ENCODE measurements around the gene SMIM1.
"Not testable (repeated sequence)": the region's sequence is repeated elsewhere in the genome, so short reads cannot be mapped to it uniquely, and the experiment has no call there.

SMIM1 gene

DNA sequence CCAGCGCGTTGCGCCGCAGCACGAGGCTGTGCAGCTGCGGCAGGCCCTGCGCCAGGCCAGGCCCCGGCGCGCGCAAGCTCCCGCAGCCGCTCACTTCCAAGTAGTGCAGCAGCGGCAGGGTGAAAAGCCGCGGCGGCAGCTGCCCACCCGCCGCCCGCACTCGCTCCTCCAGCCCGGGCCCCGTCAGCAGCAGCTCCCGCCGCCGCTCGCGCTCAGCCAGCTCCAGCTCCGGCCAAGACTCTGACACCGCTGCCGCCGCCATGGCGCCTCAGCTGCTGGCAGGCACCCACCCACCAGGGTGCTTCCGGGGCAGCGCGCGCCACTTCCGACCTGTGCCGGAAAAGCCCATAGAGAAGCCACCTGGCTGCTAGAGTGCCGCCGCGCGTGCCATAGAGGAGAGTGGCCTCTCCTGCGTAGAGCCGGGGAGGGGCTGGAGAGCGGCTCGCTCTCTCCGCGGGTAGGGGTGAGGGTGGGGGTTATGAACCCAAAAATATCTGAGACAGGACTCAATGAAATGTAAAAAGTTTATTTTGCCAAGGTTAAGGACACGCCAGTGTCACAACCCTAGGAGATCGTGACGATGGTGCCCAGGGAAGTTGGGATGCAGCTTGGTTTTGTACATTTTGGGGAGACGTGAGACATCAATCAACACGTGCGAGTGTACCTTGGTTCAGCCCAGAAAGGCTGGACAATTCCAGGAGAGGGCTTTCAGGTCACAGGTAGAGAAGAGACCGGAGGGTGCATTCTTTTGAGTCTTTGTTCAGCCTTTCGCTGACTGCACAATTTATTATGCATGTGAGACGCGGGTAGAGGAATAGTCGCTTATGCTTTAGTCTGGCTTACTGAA lies 23.9 kb downstream of the SMIM1 start, which contains the start of gene LRRC47:
LRRC47 (minus strand) TSS at position 284 of the 847 bp plus-strand sequence; CDS start at position 262, 22 bp downstream.
- peak; percentile 74 to 89 for DNase-seq

DNA sequence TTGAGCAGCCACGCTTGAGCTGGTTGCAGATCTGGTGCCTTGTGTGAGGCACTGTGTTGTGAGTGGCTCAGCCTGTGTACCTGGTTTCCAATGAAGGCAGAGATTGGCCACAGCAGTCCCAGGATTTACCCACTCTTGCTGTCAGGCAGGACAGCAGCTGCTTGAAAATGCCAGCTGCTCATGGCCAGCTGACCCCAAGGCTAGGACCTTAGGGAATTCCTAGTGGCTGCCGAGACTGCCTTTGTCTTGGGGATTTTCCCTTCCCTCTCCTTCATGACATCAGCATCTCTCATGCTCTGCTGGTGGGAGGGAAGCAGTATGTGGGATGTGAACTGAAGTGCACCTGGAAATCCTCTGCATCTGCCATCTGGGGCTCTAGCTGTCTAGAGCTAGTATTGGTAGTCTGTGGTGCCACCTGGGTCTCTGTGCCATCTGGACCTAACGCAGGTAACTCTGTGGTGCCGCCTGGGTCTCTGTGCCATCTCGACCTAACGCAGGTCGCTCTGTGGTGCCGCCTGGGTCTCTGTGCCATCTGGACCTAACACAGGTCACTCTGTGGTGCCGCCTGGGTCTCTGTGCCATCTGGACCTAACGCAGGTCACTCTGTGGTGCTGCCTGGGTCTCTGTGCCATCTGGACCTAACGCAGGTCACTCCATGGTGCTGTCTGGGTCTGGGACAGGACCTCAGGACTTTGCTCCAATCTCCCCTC lies 27.6 kb downstream of the SMIM1 start:
- no peak for DNase-seq

DNA sequence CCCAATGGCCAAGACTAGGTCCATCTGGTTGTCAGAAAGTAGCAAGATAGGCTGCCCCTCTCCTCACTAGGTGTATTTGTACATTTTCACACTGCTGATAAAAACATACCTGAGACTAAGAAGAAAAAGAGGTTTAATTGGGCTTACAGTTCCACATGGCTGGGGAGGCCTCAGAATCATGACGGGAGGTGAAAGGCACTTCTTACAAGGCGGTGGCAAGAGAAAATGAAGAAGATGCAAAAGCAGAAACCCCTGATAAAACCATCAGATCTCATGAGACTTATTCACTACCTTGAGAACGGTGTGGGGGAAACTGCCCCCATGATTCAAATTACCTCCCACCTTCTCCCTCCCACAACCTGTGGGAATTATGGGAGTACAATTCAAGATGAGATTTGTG lies 28.2 kb downstream of the SMIM1 start:
- not testable (repeated sequence) for DNase-seq

DNA sequence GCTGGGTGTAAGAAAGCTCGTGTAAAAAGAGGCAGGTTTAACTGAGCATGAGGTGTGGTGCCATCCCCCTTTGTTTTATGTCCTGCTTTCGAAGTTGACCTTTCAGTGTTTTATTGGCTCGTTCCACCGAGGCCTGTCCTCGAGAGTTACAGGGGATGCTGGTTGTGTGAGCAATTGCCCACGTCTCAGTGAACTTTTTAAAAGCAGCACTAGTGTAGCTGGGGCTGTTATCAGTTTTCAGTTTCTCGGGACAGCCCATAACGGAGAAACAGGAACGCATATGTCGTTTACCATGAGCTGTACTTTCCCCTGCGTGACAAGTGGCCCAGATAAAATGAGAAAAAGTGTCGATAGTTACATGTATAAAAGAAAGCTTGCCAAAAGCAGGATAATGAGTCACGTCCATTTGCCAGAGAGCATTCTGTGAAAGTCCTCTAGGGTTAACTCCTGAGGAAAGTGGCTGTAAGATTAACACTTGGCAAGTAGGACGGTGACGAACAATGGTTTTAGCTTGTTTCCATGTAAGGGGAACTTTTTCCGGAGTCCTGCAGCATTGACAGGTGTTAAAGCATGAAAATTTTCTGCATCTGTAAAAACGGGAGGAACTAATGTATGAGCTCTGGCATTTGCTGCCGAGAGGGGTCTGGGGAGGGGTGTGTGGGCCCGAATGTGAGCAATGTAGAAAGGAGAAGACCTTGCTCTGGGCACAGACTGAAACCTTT lies 31.5 kb downstream of the SMIM1 start:
- DNase-seq = no peak

DNA sequence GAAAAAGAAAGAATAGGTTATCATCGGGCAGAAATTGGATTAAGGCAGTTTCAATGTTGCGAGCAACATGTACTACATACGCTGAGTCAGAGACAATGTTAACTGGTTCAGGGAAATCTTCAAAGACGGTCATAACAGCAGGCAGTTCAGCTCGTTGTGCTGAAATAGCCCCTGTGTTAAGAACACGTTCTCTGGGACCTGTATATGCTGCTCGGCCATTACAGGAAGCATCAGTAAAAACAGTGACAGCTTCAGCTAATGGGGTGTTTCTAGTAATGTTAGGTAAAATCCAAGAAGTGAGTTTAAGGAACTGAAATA lies 32.0 kb downstream of the SMIM1 start:
- not testable (repeated sequence) for DNase-seq

DNA sequence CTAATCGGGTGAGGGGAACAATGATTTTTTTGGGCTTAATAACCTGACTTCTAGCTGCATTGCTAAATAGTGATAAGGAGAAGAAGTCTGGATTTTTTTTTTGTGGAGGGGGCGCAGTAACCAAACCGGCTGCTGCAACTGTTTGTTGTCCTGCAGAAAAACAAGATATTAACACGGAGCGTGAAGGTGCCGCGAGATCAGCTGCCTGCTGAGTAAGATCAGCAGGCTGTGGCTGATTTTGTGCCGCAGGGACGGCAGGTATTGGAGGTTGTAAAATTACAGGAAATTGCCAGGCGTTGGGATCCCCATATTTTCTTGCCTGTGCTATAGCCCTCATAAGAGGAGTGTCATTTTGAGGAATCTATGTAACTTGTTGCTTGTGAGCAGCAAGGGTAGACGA lies 32.5 kb downstream of the SMIM1 start:
- no peak for DNase-seq

DNA sequence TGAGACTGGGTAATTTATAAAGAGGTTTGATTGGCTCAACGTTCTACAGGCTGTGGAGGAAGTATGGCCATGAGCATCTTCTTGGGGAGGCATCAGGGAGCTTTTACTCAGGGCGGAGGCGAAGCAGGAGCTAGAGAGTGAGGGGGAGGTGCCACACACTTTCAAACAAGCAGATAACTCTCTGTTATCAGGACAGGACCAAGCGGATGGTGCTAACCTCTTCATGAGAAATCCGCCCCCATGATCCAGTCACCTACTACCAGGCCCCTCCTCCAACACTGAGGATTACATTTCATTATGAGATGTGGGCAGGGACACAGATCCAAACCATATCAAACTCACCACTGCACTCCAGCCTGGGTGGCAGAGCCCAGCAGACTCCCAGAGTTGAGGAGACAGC lies 35.2 kb downstream of the SMIM1 start:
- DNase-seq = no peak

DNA sequence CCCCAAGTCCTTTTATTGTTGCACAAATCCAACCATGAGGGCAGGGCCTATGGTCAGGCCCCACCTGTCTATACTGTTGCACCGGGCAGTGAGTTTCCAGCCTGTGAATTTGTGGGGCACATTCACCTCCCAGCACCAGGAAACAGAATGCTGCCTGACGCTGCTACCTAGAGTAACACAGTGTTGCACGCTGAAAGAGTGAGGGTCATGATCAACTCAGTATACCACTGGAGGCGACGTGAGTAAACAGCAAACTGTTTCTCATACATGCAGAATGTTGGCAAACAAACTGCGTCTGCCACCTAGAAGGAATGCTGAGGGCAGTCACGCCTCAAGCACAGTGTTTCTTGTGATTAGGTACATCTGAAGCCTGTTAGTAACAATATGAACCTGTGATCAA lies 37.1 kb downstream of the SMIM1 start:
- no peak for DNase-seq

DNA sequence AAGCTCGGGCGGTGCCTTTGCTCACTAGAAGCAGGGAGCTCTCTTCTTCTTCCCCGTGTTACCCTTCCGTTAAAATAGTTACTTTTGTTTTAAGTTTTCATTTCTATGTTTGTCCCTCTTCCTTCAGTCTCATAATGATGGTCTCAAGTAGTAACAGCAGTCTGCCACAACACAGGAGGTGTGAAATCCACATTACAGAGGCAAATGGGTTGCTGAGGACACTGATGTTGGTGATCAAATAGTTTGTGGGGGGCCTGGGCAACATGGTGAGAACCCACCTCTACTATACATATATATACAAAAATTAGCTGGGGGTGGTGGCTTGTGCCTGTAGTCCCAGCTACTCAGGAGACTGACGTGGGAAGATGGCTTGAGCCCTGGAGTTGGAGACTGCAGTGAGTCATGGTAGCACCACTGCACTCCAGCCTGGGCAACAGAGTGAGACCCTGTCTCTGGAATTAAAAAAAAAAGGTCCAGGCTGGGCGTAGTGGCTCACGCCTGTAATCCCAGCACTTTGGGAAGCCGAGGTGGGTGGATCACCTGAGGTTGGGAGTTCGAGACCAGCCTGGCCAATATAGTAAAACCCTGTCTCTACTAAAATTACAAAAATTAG lies 37.7 kb downstream of the SMIM1 start:
- DNase-seq = not testable (repeated sequence)

DNA sequence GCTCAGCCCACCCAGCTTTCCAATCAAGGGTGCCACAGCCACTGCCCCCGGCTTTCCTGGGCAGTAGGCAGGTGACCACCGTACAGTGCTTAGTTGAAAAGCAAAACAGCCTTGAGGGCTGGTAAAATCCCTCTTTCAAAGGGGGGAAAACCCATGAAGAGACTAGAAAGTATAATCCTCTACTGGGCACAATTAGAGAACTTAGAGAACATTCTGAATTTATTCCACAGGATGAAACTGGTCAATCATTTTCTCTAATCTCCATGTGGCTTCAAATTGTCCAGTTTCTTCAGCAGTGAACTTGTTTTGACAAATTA lies 39.0 kb downstream of the SMIM1 start:
- no peak for DNase-seq

DNA sequence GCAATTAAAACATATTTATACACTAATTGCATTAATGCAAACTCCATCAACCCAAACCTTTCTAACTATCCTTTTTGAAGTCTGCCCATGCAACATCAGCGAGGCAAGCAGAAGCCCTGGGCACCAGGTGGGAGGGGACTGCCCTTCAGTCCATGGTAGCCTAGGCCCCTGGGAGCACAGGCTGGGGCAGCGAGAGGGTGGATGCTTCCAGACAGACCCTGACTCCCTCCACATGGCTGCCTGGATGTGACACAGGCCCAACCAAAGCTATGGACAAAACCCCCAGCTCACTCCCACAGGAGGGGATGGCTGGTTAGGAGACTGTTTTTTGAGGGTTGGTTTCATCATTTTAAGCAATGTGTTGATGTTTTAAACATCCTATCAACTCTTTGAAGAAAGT lies 41.5 kb downstream of the SMIM1 start:
- no peak for DNase-seq

DNA sequence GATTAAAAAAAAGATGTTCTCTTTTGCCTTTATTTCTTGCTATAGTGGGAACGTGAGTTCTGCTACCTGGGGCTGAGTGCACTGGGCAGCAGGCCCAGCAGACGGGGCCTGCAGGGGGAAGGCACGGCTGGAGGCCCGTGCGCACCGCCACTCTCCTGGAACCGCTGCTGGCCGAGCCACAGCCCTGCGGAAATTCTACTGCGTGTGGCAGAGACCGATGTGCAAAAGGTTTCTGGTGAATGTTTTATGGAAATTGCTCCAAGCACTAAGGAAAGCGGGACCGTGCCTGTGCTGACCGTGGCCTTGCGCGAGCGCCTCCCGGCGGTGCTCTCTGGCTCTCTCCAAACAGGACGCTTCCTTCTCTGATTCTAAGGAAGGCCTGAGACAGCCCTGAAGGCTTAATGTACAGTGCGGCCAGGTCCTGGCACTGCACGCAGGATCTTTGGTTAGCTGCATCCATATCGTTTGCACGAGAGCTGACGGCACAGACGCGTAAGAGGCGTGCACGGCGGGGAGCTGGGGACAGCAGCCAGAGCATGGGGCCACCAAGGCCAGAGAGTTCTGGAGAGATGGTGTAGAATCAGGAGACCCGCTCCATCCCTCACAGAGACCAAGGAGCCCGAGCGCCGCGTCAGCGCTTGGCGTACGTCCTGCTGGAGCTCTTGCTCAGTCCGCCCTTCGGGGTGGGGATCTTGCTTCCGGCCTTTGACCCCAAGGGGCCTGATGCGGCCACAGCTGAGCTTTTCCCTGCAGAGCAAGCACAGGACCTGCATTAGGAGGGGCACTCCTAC lies 42.4 kb downstream of the SMIM1 start:
- DNase-seq = no peak

DNA sequence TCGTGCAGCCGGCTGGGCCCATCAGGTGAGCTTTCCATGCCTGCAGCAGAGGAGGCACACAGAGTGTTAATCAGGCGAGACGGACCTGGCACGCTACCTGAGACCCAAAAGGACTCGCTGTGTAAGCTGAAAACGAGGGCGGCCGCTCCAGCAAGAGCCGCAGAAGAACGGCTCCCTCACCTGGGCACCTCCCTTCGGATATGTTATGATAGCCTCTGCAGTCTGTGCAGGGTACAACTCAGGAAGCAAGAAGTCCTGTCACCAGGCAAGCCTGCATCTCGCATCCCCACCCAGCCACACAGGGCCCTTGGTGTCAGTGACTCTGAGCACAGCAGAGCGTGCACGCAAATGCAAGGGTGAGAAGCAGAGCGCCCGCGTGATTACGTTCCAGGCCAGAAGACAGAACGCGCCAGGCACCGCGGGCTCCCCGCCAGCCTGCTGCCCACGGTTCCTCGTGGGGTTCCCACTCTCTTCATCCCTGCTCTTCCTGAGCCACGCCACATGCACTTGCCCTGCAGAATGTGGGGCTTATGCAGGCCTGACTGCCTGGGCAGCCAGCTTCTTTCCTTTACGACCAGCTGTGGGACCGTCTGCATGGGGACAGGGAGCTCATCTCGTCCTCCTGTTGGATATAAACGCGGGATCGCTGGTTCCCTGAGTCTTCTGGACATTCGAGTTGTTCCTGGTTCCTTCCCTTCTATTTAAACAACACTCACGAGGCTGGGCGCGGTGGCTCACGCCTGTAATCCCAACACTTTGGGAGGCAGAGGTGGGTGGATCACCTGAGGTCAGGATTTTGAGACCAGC lies 44.0 kb downstream of the SMIM1 start:
- DNase-seq = no peak

DNA sequence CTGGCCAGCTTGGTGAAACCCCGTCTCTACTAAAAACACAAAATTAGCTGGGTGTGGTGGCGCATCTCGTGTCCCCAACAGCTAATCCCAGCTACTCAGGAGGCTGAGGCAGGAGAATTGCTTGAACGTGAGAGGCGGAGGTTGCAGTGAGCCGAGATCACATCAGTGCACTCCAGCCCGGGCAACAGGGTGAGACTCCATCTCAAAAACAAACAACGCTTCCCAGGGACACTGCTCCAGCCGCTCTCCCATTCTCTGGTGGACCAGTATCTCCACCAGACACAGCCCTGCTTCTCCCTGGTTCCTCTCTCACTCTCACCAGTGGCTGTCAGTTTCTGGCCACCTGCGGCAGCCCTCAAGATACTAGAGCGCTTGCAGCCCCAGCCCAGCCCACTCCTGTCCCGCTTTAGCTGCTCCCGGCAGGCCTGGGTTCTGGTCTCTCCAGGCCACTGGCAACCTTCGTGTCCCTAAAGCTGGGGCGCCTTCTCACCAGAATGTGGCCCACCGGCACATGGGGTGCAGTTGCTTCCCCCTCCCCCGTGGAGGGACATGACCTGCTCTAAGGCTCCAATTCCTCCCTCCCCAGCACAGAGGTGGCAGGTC lies 44.7 kb downstream of the SMIM1 start:
- DNase-seq = no peak

DNA sequence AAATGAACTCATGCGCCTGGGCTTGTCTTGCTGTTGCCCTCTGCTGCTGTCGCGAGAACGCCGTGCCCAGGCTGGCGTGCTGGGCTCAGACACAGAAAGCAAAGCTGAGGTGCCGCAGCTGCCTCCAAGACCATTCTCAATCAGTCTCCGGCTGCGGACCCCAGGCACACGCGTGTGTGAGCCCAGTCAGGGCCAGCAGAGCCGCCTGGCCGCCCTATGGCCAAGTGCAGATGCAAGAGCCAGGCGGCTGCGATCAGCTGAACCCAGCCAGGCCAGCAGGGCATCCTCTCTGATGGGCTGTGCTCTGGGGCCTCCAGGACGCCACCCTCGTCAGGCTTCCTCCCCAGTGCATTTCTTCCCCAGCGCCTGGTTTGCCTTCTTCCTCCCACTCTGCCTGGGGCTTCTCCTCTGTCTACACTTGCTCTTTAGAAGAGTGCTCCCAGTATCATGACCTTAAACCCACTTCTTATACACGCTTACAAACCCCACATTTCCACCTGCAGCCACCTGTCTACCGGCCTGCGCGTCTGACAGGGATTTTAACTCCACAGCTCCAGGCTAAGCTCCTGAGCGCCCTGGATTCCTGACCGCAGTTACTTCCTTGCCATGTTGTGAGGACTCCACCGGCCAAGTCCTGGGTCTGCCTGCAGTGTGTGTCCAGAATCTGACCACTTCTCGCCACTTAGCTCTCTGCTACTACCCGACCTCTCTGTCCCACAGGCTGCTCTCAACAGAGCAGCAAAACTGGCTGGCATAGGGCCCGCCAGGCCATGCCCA lies 45.5 kb downstream of the SMIM1 start:
- DNase-seq = no peak

DNA sequence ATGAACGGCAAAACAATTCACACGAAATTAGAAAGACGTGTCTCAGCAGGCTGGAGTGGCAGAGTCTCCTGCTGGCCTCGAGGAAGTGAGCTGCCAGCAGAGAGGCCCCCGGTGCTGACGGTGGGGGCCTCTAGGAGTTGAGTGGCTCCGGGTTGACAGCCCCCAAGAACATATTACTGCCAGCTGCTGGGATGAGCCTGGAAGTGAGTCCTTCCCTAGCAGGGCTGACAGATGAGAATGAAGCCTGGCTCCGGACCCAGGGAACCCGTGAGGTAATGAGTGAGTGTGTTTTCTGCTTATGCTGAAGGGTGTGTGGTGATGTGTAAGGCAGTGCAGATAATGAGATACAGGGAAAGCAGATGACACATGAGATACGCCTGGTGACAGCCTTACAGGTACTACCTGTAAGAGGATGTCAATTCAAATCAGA lies 47.2 kb downstream of the SMIM1 start:
- DNase-seq = no peak

DNA sequence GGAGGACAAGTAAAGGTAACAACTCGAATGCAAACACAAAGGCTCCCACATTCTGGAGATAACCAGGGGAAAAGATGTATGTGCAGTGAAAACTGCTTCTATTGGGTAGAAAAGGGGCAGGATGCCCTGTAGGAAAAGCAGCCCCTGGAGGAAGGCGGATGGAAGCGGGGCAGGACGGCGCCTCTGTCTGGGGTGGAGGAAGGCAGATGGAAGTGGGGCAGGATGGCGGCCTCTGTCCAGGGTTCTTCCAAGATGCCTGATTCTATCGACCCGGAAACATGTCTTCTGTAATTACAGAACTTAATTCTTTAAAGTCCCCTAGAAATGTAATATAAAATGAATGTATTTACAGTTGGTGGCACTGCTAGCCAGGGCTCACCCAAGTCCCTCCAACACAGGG lies 47.8 kb downstream of the SMIM1 start:
- no peak for DNase-seq

DNA sequence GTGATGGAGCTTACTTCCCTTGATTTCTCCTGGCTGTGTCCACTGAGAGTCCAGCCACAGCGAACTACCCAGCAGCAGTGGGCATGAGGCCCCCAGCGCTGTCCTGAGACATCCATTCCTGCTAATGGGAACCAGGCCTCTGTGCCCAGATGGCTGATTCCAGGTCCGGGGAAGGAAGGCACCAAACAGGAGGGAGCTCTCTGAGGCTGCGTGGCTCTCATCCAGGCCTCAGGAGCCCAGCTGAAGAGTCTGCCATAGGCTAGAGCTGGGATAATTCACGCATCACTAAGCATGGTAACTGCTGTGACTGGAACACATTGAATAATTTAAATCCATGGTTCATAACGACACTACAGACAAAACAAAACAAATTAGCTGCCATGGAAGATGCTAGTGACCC lies 48.5 kb downstream of the SMIM1 start:
- DNase-seq = no peak

DNA sequence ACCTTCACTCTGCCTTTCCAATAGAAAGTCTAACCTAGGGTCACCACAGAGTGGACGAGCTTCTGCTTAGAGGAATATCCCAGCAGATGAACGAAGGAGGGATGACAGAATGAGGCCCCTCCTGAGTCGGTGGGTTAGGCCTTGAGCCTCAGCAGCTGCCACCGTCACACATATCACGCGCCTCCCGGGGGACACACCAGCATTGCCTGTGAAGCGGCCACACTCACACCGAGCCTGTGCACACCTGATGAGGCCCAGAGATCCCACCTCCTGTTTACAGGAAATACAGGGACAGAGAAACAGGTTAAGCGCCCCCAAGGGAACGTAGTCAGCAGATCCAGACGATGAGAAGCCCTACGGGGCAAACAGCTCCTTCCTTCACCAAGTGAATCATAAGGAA lies 48.9 kb downstream of the SMIM1 start:
- no peak for DNase-seq

DNA sequence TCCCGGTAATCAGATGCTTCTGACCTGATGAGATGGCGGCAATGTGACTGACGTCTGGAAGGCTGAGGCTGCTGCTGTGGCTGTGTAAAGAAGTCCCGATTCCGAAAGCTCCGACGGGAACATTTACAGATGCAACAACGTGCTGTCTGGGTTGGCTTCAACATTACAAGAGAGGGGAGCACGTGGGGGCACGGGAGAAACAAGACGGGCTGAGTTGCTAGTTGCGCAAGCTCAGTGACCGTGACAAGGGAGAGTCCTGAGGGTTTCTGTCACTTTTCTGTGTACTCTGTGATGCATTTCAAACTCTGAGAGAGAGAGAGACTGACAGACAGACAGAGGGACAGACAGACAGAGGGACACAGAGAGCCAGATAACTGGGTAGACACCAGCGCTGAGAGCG lies 49.4 kb downstream of the SMIM1 start:
- no peak for DNase-seq

DNA sequence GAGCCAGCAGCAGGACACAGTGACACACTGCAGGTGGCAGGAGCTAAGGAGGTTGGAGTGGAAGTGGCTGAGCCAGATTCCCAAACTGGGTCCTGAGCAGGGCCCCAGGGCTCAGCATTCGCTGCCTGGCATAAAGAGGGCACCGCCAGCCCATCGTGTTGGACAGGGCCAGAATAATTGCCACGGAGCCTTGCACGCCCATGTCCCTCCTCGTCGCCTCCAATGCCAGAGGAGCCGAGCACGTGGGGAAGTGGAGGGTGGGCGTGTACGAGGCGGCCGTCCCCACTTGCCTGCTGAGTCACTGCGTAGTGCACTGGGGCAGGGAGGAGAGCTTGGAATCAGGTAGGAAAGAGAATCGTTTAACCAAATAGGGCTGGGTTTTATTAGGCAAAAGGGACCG lies 49.9 kb downstream of the SMIM1 start:
- DNase-seq = no peak

All from NCI-H1930 (cell line).